Measurements from ENCODE around the gene CDKL4.
"Not testable (repeated sequence)": the region's sequence is repeated elsewhere in the genome, so short reads cannot be mapped to it uniquely, and the experiment has no call there.

Gene CDKL4

DNA sequence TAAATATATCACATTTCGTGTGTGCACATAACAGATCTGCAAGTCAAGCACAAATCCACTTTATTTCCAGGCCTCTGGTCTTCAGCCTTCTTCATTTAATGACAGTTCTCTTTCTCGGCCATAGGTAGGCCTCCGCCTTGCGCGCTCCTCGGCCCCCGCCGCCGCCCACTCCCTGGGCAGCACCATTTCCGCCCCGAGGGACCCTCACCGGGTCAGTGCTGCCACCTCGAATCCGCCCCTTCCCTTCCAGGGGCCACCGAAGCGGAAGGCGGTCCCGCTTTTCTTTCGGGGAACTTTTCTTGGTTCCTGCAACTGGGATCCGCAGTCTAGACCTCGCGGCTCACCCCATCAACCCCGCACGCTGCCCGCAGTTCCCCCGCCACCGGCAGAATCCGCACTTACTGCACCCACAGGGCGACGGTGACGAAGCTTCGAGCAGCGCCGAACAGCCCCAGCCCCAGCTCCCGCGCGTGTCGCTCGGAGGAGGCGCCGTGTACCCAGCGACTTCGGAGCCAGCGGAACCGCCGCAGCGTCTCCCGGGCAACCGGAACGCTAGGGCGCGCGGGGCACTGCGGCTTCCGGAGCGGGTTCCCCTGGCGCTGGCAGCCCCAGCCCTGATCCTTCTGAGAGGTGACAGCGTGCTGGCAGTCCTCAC is at the start of gene CDKL4:
Gene CDKL4, minus strand, starts transcription at position 502 of the 655 bp plus-strand sequence.
- DNase-seq (ENCODE audit: low read depth, low spot score): no peak
- H3K27ac ChIP-seq: no peak within 1 kb of the TSS

DNA sequence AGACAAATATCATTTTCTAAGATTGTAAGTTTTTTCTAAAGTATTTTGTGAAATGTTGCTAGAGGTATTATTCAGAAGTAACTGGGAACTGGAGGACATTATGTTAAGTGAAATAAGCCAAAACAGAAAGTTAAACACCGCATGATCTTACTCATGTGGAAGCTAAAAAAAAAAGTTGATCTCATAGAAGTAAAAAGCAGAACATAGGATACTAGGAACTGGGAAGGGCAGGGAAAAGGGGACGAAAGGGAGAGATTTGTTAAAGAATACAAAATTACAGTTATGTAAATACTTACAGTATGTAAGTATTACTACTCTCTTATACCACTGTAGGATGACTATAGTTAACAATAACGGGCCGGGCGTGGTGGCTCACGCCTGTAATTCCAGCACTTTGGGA is 46.7 kb upstream of the CDKL4 start:
- no peak for DNase-seq (ENCODE audit: low read depth, low spot score)
- H3K27ac ChIP-seq: no peak overlapping the region

DNA sequence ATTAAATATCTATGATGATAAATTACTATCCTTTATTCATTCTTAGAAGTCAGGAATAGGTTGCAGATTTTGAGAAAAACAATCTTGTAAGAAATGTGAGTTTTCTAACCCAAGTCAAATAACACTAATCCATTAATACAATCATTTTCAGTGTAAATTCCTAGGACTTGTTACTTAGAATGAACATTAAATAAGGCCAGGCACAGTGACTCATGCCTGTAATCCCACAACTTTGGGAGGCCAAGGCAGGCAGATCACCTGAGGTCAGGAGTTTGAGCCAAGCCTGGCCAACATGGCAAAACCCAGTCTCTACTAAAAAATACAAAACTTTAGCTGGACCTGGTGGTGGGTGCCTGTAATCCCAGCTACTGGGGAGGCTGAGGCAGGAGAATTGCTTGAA is 45.8 kb upstream of the CDKL4 start:
- DNase-seq (ENCODE audit: low read depth, low spot score): no peak
- H3K27ac ChIP-seq: no peak overlapping the region

- DNase-seq (ENCODE audit: low read depth, low spot score): no peak
- H3K27ac ChIP-seq: no peak overlapping the region
Observed at GRCh38 chr2:39283561-39283960, 39.8 kb upstream of the CDKL4 start.

DNA sequence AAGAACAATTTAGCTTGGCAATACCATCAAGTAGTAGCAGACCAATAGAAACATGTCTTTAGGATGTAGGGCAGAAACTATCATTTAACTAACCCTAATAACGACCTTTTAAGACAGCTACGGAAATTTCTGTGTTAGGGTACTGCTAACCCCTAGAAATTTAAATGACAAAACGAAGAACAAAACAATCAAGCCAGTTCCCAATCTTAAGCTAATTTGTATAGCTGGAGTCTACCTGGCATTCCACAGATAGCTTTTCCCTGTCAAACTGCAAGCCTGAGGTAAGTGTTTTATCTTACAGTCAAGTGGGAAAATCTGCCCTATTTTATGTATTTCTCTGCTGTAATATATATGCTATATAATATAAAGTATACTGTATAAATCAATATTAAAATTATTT is 37.6 kb upstream of the CDKL4 start:
- no peak for DNase-seq (ENCODE audit: low read depth, low spot score)
- H3K27ac ChIP-seq: no peak overlapping the region

- peak; percentile 29 for DNase-seq (ENCODE audit: low read depth, low spot score)
- peak overlapping the region; percentile 2 for H3K27ac ChIP-seq
Observed at GRCh38 chr2:39275016-39275415, 31.2 kb upstream of the CDKL4 start.

DNA sequence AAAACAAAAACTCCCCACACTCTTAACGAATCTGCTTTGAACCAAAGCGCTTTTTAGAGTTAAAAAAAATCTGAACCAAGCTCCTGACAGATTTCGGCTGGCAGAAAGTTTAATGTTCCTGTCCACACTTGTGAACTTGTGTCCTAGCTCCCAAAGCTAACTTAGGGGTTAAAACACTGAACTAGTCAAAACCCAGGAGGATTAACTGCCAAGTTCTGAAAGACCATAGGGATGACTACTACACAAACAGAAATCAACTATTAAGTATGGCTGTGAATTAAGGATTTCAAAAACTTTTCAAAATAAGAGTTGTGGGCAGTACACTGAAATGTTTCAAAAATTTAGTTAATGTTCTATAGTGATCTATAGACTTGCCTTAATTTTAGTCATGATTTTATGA is 26.2 kb upstream of the CDKL4 start:
- DNase-seq (ENCODE audit: low read depth, low spot score): no peak
- no peak overlapping the region for H3K27ac ChIP-seq

DNA sequence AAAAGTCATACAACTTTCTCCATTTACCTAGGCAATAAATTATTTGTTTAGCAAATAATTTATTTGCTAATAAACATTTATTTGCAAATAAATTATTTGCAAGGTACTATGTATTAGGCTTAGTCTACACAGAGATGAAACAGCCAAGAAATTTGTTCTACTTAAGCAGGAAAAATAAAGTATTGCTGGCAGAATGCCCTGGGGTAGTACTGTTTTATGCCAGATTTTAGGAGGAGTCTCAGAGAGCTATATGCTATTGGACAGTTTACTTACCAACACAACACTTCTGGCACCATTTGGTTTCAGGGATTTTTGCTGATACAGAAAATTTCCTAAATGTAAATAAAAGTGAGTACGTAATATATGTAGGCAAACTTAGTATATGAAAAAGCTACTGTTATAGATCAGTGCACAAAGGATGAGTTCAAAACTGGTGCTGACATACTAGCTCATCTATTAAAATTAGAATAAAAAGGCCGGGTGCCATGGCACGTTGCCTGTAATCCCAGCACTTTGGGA is 23.2 kb upstream of the CDKL4 start:
- no peak overlapping the region for H3K27ac ChIP-seq
- no peak for DNase-seq (ENCODE audit: low read depth, low spot score)

DNA sequence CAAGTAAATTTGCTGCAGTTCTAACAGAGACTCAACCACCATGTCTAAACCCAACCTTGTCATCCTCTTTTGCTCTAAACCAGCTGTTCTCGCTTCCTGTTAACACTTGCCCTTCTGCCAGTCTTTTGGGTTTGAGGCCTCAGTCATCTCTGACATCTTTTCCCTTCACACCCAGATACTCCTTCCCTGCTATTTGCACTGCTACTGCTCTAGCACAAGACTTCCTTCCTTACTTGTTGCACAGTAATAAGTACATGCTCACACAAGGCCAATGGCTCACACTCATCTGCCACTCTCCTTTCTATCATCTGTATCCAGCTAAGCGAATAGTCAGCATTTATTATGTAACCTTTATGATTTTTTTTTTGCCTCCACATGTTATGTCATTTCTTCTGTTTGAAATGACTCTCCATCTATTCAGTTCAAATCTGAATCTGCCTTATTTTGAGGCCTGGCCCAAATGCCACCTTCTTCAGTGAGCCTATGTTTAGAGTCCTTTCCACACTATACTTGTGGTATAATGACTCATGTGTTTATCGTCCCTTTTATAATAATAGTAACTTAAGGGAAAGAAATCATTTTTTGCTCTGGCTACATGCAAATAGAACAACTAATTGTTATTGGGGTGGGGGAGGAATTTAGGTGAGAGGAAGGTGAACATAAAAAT is 22.5 kb upstream of the CDKL4 start:
- DNase-seq (ENCODE audit: low read depth, low spot score): no peak
- H3K27ac ChIP-seq: no peak overlapping the region

GRCh38 chr2:39265315-39265714 is 21.5 kb upstream of the CDKL4 start:
- DNase-seq (ENCODE audit: low read depth, low spot score): no peak
- H3K27ac ChIP-seq: no peak overlapping the region

DNA sequence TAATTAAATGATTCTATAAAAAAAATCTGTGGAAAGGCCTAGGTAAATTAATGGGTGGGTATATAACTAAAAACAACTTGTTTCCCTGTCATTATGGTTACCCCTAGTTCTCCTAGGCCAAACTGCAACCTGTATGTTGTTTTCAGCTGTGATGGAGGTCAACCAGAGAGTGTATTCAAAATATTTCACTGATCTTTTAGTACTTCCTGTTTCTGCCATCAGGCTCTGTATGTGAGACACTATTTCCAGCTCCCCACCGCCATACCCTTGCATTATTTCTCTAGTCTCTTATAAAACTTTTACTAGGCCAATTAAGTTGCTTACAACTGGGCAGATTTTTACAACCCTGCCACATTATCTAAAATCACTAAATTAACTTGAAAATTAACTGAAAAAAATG is 21.0 kb upstream of the CDKL4 start:
- no peak for DNase-seq (ENCODE audit: low read depth, low spot score)
- no peak overlapping the region for H3K27ac ChIP-seq

GRCh38 chr2:39260087-39260486 is 16.3 kb upstream of the CDKL4 start:
- H3K27ac ChIP-seq: no peak overlapping the region
- DNase-seq (ENCODE audit: low read depth, low spot score): no peak

- H3K27ac ChIP-seq: no peak overlapping the region
- DNase-seq (ENCODE audit: low read depth, low spot score): no peak
Observed at GRCh38 chr2:39256040-39256439, 12.3 kb upstream of the CDKL4 start.

- no peak for DNase-seq (ENCODE audit: low read depth, low spot score)
- H3K27ac ChIP-seq: no peak overlapping the region
Observed at GRCh38 chr2:39252888-39253518, 9.2 kb upstream of the CDKL4 start.

DNA sequence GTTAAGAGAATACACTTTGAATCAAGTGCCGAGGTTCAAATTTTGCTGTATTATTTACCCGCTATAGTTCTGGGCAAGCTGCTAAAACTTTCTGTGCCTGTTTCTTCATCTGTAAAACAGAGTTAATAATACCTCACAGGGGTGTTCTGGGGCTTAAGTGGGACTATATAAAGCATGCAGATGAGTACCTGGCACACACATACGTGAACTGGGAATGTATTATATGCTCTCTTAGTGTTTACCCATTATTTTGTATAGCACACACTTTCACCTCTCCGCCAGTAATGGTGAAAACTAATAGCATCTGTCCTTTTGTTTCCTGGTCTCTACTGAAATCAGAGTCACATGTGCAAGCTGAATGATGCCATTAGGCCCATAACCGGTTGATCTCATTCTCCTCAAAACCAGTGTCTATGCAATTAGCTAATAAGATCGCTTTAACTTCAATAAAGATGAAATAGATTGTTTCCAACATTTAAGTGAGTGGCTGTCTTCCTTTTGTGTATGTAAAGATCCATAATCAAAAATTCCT is 3.8 kb upstream of the CDKL4 start:
- no peak overlapping the region for H3K27ac ChIP-seq
- DNase-seq (ENCODE audit: low read depth, low spot score): no peak

DNA sequence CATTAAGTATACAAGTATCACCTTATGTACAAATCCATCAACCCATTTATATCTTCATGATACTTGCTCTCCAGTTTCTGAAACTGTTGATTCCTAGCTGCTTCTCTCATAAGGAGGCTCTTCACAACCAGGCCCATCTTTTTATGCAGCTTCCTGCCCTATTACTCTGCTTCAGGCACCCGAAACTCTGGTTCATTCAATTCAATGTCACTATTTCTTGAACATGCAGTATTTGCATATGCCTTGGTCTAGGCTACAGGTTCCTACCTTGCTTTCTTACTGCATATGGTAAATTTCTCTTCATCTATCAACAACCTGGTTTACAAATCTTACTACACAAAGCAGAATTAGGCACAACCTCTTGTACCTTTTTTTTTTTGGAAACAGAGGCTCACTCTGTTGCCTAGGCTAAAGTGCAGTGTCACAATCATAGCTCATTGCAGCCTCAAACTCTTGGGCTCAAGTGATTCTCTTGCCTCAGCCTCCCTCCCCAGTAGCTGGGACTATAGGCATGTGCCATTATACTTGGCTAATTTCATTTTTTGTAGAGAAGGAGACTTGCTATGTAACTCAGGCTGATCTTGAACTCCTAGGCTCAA is 2.7 kb upstream of the CDKL4 start:
- no peak overlapping the region for H3K27ac ChIP-seq
- DNase-seq (ENCODE audit: low read depth, low spot score): no peak

DNA sequence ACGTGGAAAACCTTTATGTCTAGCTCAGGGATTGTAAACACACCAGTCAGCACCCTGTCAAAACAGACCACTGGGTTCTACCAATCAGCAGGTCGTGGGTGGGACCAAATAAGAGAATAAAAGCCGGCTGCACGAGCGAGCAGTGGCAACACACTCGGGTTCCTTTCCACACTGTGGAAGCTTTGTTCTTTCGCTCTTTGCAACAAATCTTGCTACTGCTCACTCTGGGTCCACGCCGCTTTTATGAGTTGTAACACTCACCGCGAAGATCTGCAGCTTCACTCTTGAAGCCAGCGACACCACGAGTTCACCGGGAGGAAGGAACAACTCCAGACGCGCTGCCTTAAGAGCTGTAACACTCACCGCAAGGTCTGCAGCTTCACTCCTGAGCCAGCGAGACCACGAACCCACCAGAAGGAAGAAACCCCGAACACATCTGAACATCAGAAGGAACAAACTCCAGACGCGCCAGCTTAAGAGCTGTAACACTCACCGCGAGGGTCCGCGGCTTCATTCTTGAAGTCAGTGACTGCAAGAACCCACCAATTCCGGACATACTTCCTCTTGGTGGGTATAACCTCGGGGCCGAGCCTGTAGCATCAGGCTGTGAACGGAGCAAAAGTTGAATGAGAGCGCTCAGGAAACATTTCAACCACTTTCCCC is 1.3 kb upstream of the CDKL4 start:
- H3K27ac ChIP-seq: not testable (repeated sequence)

GRCh38 chr2:39244241-39244862 is 582 bp upstream of the CDKL4 start:
- not testable (repeated sequence) for H3K27ac ChIP-seq

More for the DNA sequence above, 1.3 kb upstream of the CDKL4 start:
- DNase-seq (ENCODE audit: low read depth, low spot score): not testable (repeated sequence)

DNA sequence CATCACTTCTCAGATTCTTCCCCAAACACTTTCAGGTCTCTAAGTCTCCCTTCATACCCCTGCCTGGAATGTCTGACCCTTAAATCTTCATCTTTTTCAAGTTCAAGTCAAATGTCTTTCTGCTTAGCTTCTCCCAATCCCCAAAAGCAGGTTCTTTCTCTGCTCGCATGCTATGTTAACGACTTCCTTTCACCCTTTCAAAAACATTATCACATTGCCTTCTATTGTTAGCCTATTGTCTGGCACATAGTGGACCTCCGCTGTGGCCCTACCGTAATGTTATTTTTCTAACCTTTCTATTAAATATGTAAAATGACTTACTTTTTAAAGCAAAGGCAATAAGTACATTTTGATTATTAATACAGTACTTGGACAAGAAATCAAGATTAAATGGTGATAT is 2.2 kb downstream of the CDKL4 start:
- H3K27ac ChIP-seq: no peak overlapping the region
- DNase-seq (ENCODE audit: low read depth, low spot score): no peak

More at GRCh38 chr2:39244241-39244862, 582 bp upstream of the CDKL4 start:
- not testable (repeated sequence) for DNase-seq (ENCODE audit: low read depth, low spot score)

- H3K27ac ChIP-seq: no peak overlapping the region
- DNase-seq (ENCODE audit: low read depth, low spot score): no peak
Observed at GRCh38 chr2:39240758-39241157, 3.0 kb downstream of the CDKL4 start.
